HG03045 (cell line): ENCODE results near the gene GATA6.

Experiments used
- ATAC-seq: cut with Tn5 transposase; IDR thresholded peaks from one replicate; pipeline ENCODE4 v1.9.1; 2021; ENCODE audit warnings: mild to moderate bottlenecking, moderate library complexity; ENCODE audit not compliant: unreplicated experiment

GATA6 gene

GRCh38 chr18:22169011-22169888 lies at the start of gene GATA6:
TSS of gene GATA6 (plus strand) at chr18:22169589. CDS start at chr18:22171145, 1,556 bp downstream.
- ATAC-seq: no peak

- no peak for ATAC-seq
Observed at GRCh38 chr18:22124970-22125369, 44.4 kb upstream of the GATA6 start.

GRCh38 chr18:22128954-22129353 lies 40.4 kb upstream of the GATA6 start:
- no peak for ATAC-seq

- no peak for ATAC-seq
Observed at GRCh38 chr18:22129778-22130177, 39.6 kb upstream of the GATA6 start.

GRCh38 chr18:22132258-22132657 lies 37.1 kb upstream of the GATA6 start:
- no peak for ATAC-seq

GRCh38 chr18:22132763-22133162 lies 36.6 kb upstream of the GATA6 start:
- no peak for ATAC-seq

GRCh38 chr18:22136395-22136794 lies 33.0 kb upstream of the GATA6 start:
- no peak for ATAC-seq

- no peak for ATAC-seq
Observed at GRCh38 chr18:22141211-22141610, 28.2 kb upstream of the GATA6 start.

- ATAC-seq: no peak
Observed at GRCh38 chr18:22143347-22144340, 25.7 kb upstream of the GATA6 start.

GRCh38 chr18:22145160-22145559 lies 24.2 kb upstream of the GATA6 start:
- no peak for ATAC-seq

- ATAC-seq: no peak
Observed at GRCh38 chr18:22149710-22150109, 19.7 kb upstream of the GATA6 start.

GRCh38 chr18:22152093-22152492 lies 17.3 kb upstream of the GATA6 start:
- ATAC-seq: no peak

- no peak for ATAC-seq
Observed at GRCh38 chr18:22153428-22153827, 16.0 kb upstream of the GATA6 start.

- ATAC-seq: no peak
Observed at GRCh38 chr18:22155584-22155983, 13.8 kb upstream of the GATA6 start.

GRCh38 chr18:22159014-22159413 lies 10.4 kb upstream of the GATA6 start:
- ATAC-seq: no peak

GRCh38 chr18:22161090-22161489 lies 8.3 kb upstream of the GATA6 start:
- no peak for ATAC-seq

GRCh38 chr18:22163416-22164161 lies 5.8 kb upstream of the GATA6 start:
- ATAC-seq: no peak

GRCh38 chr18:22164337-22165048 lies 4.9 kb upstream of the GATA6 start:
- no peak for ATAC-seq

- ATAC-seq: no peak
Observed at GRCh38 chr18:22165049-22165602, 4.3 kb upstream of the GATA6 start.

- ATAC-seq: no peak
Observed at GRCh38 chr18:22165603-22166068, 3.8 kb upstream of the GATA6 start.
